GM19372 (cell line): ENCODE data around the gene TCERG1L.

Experiments used
- ATAC-seq: cut with Tn5 transposase; IDR thresholded peaks from one replicate; pipeline ENCODE4 v1.9.1; 2021; ENCODE audit warnings: mild to moderate bottlenecking, low read depth, moderate library complexity; ENCODE audit not compliant: unreplicated experiment

TCERG1L gene

GRCh38 chr10:131174651-131175540, 136.6 kb downstream of the TCERG1L start:
- ATAC-seq: no peak

GRCh38 chr10:131174211-131174565, 137.3 kb downstream of the TCERG1L start:
- ATAC-seq: no peak

GRCh38 chr10:131173484-131174210, 137.9 kb downstream of the TCERG1L start:
- ATAC-seq: no peak

- ATAC-seq: no peak
Measured at GRCh38 chr10:131172433-131172832, 139.1 kb downstream of the TCERG1L start.

GRCh38 chr10:131169146-131169545, 142.4 kb downstream of the TCERG1L start:
- no peak for ATAC-seq

DNA sequence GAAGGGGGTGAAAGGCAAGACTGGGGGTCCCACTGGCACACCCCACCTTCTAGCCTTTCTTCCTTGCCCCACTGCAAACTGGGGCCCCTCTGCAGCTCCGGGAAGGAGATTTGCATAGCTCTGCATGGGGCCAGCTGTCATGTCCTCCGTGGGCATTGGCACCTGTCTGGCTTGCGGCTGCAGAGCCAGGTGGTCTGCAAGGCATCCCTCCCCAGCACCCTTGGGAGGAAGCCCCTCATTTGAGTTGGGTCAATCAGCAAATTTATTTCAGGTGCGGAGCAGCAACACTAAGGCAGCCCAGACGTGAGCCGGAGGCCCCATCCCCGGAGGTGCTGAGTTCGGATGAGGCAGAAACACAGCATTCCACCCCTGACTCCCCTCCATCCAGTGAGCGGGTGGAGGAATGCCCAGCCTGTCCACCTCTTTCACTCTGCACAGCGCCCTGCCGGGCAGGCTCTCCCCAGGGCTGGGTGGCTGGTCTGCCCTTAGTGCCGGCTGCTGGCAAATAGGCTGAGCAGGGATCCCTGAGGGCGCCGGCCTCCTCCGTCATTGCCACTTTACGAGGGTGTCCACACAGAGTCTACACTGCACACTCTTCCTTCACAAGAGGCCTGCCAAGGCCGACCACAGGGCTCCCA, 143.2 kb downstream of the TCERG1L start:
- ATAC-seq: no peak

DNA sequence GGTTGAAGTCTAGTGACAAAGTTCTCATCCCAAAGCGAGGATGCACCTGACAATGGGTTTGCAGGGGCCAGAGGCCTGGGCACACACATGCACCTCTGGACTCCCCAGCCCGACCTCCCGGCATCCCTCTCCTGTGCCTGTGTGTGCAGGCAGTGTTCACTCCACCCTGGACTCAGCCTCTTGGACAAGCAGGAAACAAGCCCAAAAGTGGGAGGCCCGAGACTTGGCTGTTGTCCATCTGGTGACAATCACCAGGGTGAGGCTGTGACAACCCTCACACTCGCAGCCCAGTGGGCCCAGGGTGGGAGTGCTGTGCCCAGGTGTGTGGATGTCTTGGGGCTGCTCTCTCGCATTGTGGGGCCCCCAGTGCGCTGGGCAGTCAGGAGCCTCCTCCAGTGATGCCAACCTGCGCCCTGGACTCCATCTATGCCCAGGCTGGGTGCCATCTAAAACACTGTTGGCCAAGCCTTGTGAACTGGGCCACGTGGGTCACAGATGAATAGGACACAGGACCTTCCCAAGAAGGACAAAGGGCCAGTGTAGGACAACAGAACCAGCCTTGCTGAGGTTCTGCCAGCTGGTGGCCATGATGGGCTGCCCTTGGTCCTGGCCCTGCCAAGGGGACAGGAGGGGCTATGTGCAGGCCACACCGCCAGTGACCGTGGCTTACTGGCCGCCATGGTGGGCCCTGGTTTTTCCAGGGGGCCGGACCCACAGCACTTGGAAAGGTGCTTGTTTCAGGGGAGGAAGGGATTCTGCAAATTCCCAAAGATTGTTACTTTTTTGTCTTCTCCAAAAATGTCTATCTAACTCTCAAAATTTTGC, 144.3 kb downstream of the TCERG1L start:
- ATAC-seq: no peak

GRCh38 chr10:131166486-131166885, 145.0 kb downstream of the TCERG1L start:
- no peak for ATAC-seq

GRCh38 chr10:131165092-131165491, 146.4 kb downstream of the TCERG1L start:
- no peak for ATAC-seq

DNA sequence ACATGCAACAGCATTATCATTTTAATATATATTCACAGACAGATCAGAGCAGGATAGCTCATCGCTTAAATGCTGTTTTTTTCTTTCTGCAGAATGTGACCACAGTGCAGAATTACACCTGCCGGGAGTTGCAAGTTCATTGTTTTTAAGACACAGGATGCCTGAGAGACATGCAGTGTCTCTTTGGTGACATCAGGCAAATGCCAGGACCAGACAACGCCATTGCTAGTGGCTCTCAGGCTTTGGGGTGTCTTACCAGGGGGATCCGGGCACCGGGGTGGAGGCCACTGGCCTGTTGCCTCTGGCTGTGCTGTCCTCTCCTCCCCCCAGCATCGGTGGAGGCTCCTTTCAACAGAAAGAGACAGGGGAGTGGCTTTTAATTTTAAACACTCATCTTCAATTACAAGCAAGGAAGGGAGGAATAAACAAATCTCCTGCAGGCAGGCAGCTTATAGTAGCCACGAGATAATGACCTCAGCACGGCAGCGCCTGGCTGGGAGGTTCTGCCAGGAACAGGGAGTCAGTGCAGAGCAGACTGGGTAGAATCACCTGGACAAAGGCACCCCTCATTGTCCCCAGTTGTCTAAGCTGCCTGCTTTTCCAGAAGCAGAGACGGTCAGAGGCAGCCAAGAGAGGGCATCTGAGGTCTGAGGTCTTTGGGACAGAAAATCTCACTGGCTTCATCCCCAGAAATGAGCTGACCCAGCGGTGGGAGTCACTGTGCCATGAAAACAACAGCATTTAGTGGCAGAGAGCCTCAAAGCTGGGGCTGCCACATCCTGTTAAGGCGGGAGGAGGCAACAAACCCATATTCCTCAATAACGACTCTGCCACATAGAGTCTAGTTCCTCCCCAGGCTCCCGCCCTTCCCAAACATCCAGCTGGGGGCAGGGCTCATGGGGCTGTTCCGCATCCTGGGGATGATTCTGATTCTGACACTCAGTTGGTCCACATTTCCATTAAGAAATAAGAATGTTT, 148.4 kb downstream of the TCERG1L start:
- ATAC-seq: no peak

- no peak for ATAC-seq
Measured at GRCh38 chr10:131162211-131162610, 149.3 kb downstream of the TCERG1L start.

GRCh38 chr10:131161087-131161486, 150.4 kb downstream of the TCERG1L start:
- ATAC-seq: no peak

DNA sequence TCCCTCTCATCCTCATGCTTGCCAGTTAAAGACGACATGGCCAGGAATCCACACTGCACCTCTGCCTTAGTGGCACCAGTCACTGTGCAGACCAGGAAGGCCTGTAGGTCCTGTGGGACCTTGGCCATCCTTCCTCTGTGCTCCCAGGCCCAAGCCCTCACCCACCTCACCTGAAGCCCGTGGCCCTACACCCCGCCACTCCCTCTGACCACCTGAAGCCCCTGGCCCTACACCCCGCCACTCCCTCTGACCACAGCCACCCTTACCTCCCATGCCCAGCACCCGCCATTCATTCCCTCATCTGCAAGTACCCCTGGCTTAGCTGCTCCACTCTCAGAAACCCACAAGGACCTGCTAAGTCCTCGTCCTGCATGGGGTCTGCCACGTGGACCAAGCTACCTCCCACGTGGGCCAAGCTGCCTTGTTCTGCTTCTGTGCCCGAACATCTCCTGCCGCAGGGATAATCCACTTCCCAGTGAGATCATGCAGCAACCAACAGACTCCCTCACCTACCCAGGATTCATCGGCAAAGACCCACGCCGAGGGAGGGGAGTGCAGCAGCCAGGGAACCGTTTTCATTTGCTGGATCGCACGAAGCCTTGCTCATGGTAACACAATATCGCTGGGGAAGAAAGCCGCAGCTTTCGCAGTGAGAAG, 151.2 kb downstream of the TCERG1L start:
- no peak for ATAC-seq

GRCh38 chr10:131159771-131160170, 151.8 kb downstream of the TCERG1L start:
- ATAC-seq: no peak

- ATAC-seq: no peak
Measured at GRCh38 chr10:131158695-131159094, 152.8 kb downstream of the TCERG1L start.

- no peak for ATAC-seq
Measured at GRCh38 chr10:131157899-131158298, 153.6 kb downstream of the TCERG1L start.

DNA sequence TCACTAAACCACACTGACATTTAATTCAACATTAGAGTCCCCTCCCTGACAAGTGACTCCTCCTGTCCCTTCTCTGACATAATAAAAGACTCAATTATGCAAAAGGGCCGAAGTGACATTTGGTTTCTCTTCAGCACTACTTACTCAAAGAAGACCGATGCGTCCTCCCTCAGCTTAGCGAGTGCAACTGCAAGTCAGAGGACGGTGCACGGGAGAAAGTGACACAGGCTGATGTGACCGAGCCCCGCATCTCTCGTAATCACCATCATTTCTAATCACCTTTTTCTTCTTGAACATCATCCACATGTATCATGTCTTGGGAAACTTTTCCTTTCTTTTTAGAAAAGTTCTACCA, 155.7 kb downstream of the TCERG1L start:
- ATAC-seq: no peak

DNA sequence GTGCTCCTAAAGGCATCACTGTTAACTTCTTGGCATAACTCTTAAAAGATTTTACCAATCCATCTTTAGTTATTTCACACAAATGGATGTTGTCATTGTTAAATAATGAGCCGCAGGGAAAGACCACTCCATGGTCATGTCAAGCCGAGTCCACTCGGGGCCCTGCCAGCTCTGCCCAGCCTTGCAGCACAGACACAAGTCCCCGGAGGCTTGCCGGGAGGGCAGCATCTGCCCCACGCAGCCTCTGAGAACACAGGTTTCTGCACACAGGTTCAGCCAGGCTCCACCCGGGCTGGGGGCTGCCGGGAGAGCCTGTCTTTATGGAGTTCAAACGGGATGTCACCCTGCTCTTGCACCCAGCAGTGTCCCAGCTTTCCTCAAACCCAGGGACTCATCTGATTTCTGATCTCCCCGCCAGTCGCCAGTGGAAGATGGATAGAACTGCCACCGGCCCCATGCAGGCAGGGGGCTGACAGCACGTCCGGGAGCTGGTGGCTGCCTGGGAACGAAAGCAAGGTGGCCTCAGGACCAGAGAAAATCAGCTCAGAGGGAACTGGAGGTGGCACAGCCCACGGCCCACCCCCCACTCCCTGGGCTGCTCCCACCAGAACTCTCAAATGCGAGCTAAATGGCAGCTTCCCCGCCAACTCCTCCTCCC, 156.2 kb downstream of the TCERG1L start:
- ATAC-seq: no peak
